Choroid plexus epithelial cell (primary cell): ENCODE results near the gene PI4KA.
"Not testable (repeated sequence)": the region's sequence is repeated elsewhere in the genome, so short reads cannot be mapped to it uniquely, and the experiment has no call there.

Experiments
- DNase-seq: peaks from one replicate; pipeline ENCODE4 v3.0.0-alpha.2; 2010; ENCODE audit warnings: low read depth
- H3K4me3 ChIP-seq: 2 replicates; pipeline ENCODE4 v1.5.1; 2011; ENCODE audit warnings: low read depth, mild to moderate bottlenecking, control low read depth, low read length, moderate library complexity
- CTCF ChIP-seq: conservative IDR thresholded peaks from 2 replicates; pipeline ENCODE4 v1.5.1; 2011; ENCODE audit warnings: low read depth, mild to moderate bottlenecking, control low read depth, inconsistent platforms, low read length, moderate library complexity

Gene PI4KA

DNA sequence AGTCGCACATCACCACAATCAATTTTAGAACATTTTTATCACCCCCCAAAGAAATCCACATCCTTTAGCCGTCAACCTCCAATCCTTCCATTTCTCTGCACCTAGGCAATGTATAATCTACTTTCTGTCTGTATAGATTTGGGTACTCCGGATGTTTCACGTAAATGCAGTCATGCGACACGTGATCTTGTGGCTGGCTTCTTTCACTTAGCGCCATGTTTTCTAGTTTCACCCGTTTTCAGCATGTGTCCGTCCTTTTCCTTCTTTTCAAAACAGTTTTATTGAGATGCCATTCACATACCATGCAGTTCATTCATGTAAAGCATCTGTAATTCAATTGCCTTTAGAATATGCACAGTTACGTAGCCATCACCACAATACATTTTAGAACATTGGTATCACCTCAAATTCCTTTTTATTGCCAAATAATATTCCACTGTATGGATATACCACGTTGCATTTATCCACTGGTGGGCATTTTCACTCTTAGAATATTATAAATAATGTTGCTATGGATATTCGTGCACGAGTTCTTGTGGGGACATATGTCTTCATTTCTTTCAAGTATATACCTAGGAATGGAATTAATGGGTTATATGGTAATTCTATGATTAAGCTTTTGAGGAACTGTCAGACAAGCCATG, 179.7 kb downstream of the PI4KA start:
- DNase-seq, H3K4me3 ChIP-seq: not testable (repeated sequence)

DNA sequence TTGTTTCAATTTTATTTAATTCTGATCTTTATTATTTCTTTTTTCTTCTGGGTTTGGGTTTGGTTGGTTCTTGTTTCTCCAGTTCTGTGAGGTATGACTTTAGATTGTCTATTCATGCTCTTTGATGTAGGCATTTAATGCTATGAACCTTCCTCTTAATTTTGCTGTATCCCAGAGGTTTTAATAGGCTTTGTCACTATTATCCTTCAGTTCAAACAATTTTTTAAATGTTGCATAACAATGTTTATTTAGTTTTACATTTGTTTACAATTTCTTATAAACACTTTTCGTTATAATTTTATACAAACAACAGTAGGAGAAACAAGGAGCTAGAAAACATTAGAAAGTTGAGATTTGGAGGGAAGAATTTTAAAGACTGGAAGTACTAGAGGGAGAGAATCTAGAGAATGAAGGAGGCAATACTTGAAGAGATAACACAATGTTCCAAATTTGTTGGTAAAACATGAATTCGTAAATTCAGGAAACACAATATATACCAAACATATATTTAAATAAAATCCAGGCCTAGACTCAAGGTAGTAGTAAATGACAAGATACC, 180.8 kb downstream of the PI4KA start:
- DNase-seq = no peak
- no peak for TF ChIP-seq CTCF
- H3K4me3 ChIP-seq = no peak overlapping the region

DNA sequence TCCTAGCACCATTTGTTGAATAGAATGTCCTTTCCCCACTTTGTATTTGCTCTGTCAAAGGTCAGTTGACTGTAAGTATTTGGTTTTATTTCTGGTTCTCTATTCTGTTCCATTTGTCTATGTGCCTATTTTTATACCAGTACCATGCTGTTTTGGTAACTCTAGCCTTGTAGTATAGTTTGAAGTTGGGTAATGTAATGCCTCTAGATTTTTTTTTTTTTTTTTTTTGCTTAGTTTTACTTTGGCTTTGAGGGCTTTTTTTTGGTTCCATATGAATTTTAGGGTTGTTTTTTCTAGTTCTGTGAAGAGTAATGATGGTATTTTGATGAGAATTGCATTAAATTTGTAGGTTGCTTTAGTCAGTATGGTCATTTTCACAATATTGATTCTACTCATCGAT, 183.0 kb downstream of the PI4KA start:
- H3K4me3 ChIP-seq = not testable (repeated sequence)

GRCh38 chr22:20674998-20675397, 183.6 kb downstream of the PI4KA start:
- TF ChIP-seq CTCF = no peak
- H3K4me3 ChIP-seq = no peak overlapping the region
- DNase-seq = no peak

More for the DNA sequence above, 183.0 kb downstream of the PI4KA start:
- DNase-seq = not testable (repeated sequence)

DNA sequence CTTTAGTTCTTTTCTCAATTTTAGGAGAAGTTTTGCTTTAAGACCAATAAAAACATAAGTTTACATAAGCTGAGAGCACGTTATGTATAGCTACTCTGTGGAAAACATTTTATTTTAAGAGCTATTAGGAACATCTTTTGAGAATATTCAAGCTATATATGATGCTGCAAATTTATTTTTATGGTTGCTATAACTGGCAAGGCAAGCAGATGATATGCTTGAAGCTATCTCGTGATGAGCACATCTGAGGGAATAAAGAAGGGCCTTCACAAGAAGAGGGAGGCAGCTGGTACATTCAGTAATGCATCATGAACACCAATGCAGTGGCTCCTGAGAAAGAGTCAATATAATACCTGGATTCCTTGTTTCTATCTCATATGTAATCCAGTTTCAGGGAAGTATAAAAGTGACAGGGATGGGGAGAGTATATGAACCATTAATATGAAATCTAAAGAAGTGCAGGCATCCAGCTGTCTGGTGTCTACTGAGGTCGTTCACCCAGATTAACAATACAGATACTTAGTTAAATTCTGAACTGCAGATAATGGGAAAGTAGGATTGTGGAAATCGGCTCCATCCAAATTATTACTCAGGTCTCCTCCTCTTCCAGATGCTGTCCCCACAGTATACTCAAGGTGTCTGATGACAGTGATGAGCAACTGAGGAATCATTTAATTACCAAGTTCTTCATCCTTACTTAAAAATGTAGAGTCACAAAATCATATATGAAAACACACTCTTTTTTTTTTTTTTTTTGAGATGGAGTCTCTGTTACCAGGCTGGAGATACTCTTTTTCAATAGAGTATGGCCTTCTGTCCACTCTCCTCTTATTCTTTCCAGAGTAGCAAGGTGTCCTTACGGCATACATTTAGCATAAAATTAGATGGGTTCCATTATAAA, 185.1 kb downstream of the PI4KA start:
- no peak for TF ChIP-seq CTCF
- DNase-seq = no peak
- no peak overlapping the region for H3K4me3 ChIP-seq

GRCh38 chr22:20672732-20673131, 185.9 kb downstream of the PI4KA start:
- H3K4me3 ChIP-seq = no peak overlapping the region
- no peak for DNase-seq
- TF ChIP-seq CTCF = no peak

- H3K4me3 ChIP-seq = no peak overlapping the region
- no peak for DNase-seq
- TF ChIP-seq CTCF = no peak
These were observed 186.6 kb downstream of the PI4KA start for GRCh38 chr22:20672082-20672424.
